SJSA1 (cell line): ENCODE data around the gene PROX2. TPM values are rescaled to one million over a fixed set of nuclear protein-coding genes. Genes with fewer than 3 reads are reported as not detected.

ENCODE experiments used
- DNase-seq, 2 experiments: peaks; one replicate each; pipeline ENCODE4 v3.0.0-alpha.2; 2015 to 2020; ENCODE audit warnings: low spot score in 2 of 2, low read depth in 1 of 2
- H3K27ac ChIP-seq: fragments of 250-450 bp; sonication (Bioruptor Pico); 2 replicates; pipeline ENCODE4 v1.5.1; 2020; ENCODE audit warnings: mild to moderate bottlenecking, moderate library complexity
- H3K27me3 ChIP-seq: fragments of 250-450 bp; sonication (Bioruptor Pico); replicated peaks from 2 replicates; pipeline ENCODE4 v1.5.1; 2020; ENCODE audit warnings: mild to moderate bottlenecking, moderate library complexity
- H3K36me3 ChIP-seq: fragments of 250-450 bp; sonication (Bioruptor Pico); 2 replicates; pipeline ENCODE4 v1.5.1; 2020; ENCODE audit warnings: mild to moderate bottlenecking
- H3K4me1 ChIP-seq: fragments of 250-450 bp; sonication (Bioruptor Pico); replicated peaks from 2 replicates; pipeline ENCODE4 v1.6.1; 2021; ENCODE audit warnings: mild to moderate bottlenecking
- H3K4me3 ChIP-seq: fragments of 250-450 bp; sonication (Bioruptor Pico); 2 replicates; pipeline ENCODE4 v1.5.1; 2020; ENCODE audit warnings: mild to moderate bottlenecking
- H3K9me3 ChIP-seq: fragments of 250-450 bp; sonication (Bioruptor Pico); replicated peaks from 2 replicates; pipeline ENCODE4 v1.5.1; 2020; ENCODE audit warnings: mild to moderate bottlenecking
- total RNA-seq: library from RNA; depleted of rRNA; stranded (reverse); fragments of >200 nt; shearing (Covaris generic); gene quantifications from 2 replicates; pipeline ENCODE4 v1.2.3, GENCODE V29; 2014; rRNA removed

PROX2 gene
- total RNA-seq, 1 experiment from 2014 or later: not detected

GRCh38 chr14:74841230-74842207, 34.4 kb downstream of the PROX2 start:
- Histone ChIP-seq H3K36me3 (peaks cover 24% of the 10 kb centered on the region), H3K4me1 (no peaks in the 10 kb centered on the region; the same call in 1 of the 2 replicates), H3K27ac (no peak overlapping the region), H3K4me3 (no peak overlapping the region), H3K27me3 (no peaks in the 10 kb centered on the region), H3K9me3 (no peaks in the 10 kb centered on the region)
- no peak for DNase-seq

DNA sequence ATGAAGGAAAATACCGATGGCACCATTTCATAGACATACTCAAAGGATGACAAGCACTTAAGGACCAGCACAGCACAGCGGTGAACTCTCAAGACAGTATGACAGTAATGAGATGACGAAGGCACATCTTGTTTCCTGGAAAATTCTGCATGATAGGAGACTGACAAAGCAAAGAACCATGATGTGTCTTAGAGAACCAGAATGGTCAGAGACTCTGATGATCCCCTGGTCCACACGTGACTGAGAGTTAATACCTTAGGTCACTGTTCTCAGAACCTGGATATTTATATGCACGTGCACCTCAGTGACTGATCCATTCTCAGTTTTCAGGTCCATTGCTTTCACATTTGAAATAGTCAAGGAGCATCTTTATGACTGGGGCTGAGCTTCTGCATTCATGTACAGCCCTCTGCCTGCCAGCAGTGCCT, 35.3 kb downstream of the PROX2 start:
- peaks cover 26% of the 10 kb centered on the region for H3K36me3 ChIP-seq
- H3K4me1 ChIP-seq: no peaks in the 10 kb centered on the region; the same call in 1 of the 2 replicates
- H3K27ac ChIP-seq: no peak overlapping the region
- H3K9me3 ChIP-seq: no peaks in the 10 kb centered on the region
- no peaks in the 10 kb centered on the region for H3K27me3 ChIP-seq
- no peak for DNase-seq
- H3K4me3 ChIP-seq: no peak overlapping the region

DNA sequence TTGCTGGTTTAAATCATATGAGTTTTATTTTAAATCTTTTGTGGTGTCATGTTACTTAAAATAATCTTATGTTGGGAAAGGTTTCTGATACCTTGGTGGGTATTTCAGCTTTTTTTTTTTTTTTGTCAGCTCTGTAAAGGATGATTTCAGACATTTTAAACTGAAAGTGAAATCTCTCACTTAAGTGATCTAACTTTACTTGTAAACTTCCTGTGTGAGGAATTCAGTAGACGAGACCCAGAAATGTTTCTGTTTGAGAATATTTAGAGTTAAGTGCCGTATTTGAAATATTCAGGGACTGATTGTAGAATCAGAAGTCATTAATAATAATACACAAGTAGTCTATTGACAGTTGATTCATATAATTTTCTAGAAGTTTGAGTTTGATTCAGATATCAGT, 37.8 kb downstream of the PROX2 start:
- DNase-seq: peak in 1 of 2 experiments; percentile 6
- Histone ChIP-seq H3K9me3 (no peaks in the 10 kb centered on the region), H3K27me3 (no peaks in the 10 kb centered on the region), H3K4me1 (peaks cover 11% of the 10 kb centered on the region), H3K4me3 (no peak overlapping the region), H3K27ac (peak overlapping the region; percentile 5), H3K36me3 (peaks cover 29% of the 10 kb centered on the region)

DNA sequence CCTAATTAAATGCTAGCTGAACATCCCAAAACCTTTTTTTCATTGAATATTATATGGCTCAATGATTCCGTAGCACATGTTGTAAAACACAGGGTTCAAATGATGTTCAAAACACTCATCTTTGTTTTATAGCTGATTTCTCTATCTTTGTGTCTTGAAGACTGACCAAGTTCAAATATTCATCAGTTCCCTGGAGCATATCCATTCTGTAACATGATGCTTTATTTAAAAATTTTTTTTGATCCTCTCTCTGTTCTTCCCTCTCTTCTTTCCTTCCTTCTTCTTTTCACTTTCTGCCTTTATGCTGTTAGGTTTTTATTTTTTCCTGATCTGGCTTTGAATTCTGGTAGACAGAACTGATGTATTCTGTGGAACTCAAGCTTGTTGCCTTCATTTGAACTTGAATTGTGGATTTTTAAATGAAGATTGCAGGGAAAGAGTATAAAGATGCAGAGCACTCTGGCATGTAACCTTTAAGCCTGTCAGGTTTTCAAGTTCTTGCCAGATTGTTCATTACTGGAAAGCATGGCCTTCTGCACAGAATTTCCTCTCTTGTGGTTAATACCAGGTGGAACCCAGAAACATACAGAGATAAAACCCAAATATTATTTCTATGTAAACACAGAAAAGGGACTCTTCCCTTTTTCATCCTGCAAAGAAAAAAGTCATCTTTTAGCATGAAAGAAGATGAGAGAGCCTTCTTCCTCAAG, 39.5 kb downstream of the PROX2 start:
- DNase-seq: no peak

GRCh38 chr14:74835645-74836250, 40.2 kb downstream of the PROX2 start:
- Histone ChIP-seq H3K27me3 (no peaks in the 10 kb centered on the region), H3K9me3 (no peaks in the 10 kb centered on the region), H3K4me3 (no peak overlapping the region), H3K4me1 (peaks cover 11% of the 10 kb centered on the region), H3K36me3 (peaks cover 34% of the 10 kb centered on the region), H3K27ac (no peak overlapping the region)
- no peak for DNase-seq

More for the DNA sequence above, 39.5 kb downstream of the PROX2 start:
- no peaks in the 10 kb centered on the region for H3K27me3 ChIP-seq
- no peak overlapping the region for H3K27ac ChIP-seq
- H3K36me3 ChIP-seq: peaks cover 31% of the 10 kb centered on the region
- H3K4me1 ChIP-seq: peaks cover 11% of the 10 kb centered on the region
- no peak overlapping the region for H3K4me3 ChIP-seq
- H3K9me3 ChIP-seq: no peaks in the 10 kb centered on the region

GRCh38 chr14:74834692-74835392, 41.1 kb downstream of the PROX2 start:
- Histone ChIP-seq H3K27ac (0 out of 2 replicates have a peak overlapping the region, but pooled peaks have one; percentile 2), H3K4me1 (peaks cover 11% of the 10 kb centered on the region), H3K27me3 (no peaks in the 10 kb centered on the region), H3K4me3 (no peak overlapping the region), H3K36me3 (peaks cover 37% of the 10 kb centered on the region), H3K9me3 (no peaks in the 10 kb centered on the region)
- DNase-seq: peak in 1 of 2 experiments; percentile 12

DNA sequence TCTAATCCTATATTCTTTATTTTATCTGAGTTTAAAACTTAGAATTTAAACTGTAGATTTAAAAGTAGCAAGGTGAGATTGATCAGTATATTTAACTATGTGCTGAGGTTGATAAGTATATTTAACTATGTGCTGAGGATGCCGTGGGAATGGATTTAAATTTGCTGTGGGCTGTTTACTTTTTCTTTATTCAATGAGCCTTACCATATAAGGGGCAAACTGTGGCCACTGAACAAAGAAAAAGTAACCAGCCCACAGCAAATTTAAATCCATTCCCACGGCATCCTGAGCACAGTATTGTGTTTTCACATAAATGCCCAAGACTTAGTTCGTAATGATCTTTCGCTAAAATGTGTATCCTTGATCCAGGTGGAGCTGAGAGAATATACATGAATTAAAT, 43.1 kb downstream of the PROX2 start:
- Histone ChIP-seq H3K27me3 (no peaks in the 10 kb centered on the region), H3K36me3 (peaks cover 51% of the 10 kb centered on the region), H3K4me1 (peaks cover 11% of the 10 kb centered on the region), H3K9me3 (no peaks in the 10 kb centered on the region), H3K27ac (no peak overlapping the region), H3K4me3 (no peak overlapping the region)
- no peak for DNase-seq

GRCh38 chr14:74829251-74829650, 46.7 kb downstream of the PROX2 start:
- no peak overlapping the region for H3K27ac ChIP-seq
- peaks cover 36% of the 10 kb centered on the region for H3K36me3 ChIP-seq
- no peaks in the 10 kb centered on the region for H3K9me3 ChIP-seq
- H3K4me3 ChIP-seq: no peak overlapping the region
- peaks cover under 1% of the 10 kb centered on the region for H3K4me1 ChIP-seq
- no peak for DNase-seq
- no peaks in the 10 kb centered on the region for H3K27me3 ChIP-seq

- H3K4me1 ChIP-seq: no peaks in the 10 kb centered on the region
- DNase-seq: no peak
- H3K27me3 ChIP-seq: no peaks in the 10 kb centered on the region
- no peaks in the 10 kb centered on the region for H3K9me3 ChIP-seq
- peaks cover 49% of the 10 kb centered on the region for H3K36me3 ChIP-seq
- no peak overlapping the region for H3K27ac ChIP-seq
- H3K4me3 ChIP-seq: no peak overlapping the region
Measured at GRCh38 chr14:74826574-74826973, 49.4 kb downstream of the PROX2 start.

Other genes with a start within 250 kb of the PROX2 start
- gene AREL1, start 163.1 kb downstream of the PROX2 start, total RNA-seq: 15.2 and 23.2 TPM in 2 replicates
- gene FCF1, start 163.0 kb downstream of the PROX2 start, total RNA-seq: 9.4 and 25.9 TPM in 2 replicates
- 13.4 and 15.1 TPM in 2 replicates for gene YLPM1, start 112.8 kb downstream of the PROX2 start, total RNA-seq
- gene DLST, start 5.8 kb upstream of the PROX2 start, total RNA-seq: 28.4 and 34.9 TPM in 2 replicates
- gene RPS6KL1, start 47.1 kb upstream of the PROX2 start, total RNA-seq: not detected in 2 replicates
- 0.79 and 1.6 TPM in 2 replicates for gene PGF, start 79.5 kb upstream of the PROX2 start, total RNA-seq
- gene EIF2B2, start 126.8 kb upstream of the PROX2 start, total RNA-seq: 43.5 and 46.5 TPM in 2 replicates
- 10.3 and 20.6 TPM in 2 replicates for gene MLH3, start 175.3 kb upstream of the PROX2 start, total RNA-seq
- 11.5 and 29.5 TPM in 2 replicates for gene ACYP1, start 187.9 kb upstream of the PROX2 start, total RNA-seq
- gene ZC2HC1C, start 193.5 kb upstream of the PROX2 start, total RNA-seq: 0.34 and 5.5 TPM in 2 replicates